ENCODE results near the gene OR4D6.

DNA sequence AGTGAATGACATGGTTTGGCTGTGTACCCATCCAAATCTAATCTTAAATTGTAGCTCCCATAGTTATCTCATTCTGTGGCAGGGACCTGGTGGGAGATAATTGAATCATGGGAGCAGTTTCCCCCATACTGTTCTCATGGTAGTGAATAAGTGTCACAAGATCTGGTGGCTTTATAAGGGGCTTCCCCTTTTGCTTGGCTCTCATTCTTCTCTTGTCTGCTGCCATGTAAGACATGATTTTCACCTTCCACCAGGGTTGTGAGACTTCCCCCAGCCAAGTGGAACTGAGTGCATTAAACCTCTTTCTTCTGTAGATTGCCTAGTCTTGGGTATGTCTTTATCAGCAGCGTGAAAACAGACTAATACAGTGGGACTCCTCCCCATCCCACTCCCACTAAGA is 41.6 kb upstream of the OR4D6 start:
- TF ChIP-seq POLR2A (IDR thresholded peaks at IDR 0.05; ENCODE audit: low read depth, low read length) (no peak), CTCF (IDR thresholded peaks at IDR 0.05; ENCODE audit: extremely low read depth in 1 of 2, insufficient read depth in 1 of 2, low read depth in 1 of 2, low read length in 2 of 2) (no peak), FOS (IDR thresholded peaks at IDR 0.05; ENCODE audit: borderline replicate concordance, insufficient read depth, low read length) (no peak)
